Fibroblast of lung (primary cell): Measurements from ENCODE around the gene CCR3.

Source experiments
- CTCF ChIP-seq, 2 donors: IDR thresholded peaks in 1 of 2; conservative IDR thresholded peaks in 1 of 2; 1 replicate in 1 of 2; 2 replicates in 1 of 2; pipeline ENCODE4 v1.5.1; 2011 to 2012; ENCODE audit warnings: low read length in 2 of 2, control low read depth in 1 of 2, inconsistent platforms in 1 of 2, low read depth in 1 of 2, mild to moderate bottlenecking in 1 of 2
- EZH2 ChIP-seq: IDR thresholded peaks from 2 replicates; pipeline ENCODE4 v1.5.1; 2012; ENCODE audit warnings: low read length, control low read depth, mild to moderate bottlenecking; ENCODE audit errors: missing control alignments

DNA sequence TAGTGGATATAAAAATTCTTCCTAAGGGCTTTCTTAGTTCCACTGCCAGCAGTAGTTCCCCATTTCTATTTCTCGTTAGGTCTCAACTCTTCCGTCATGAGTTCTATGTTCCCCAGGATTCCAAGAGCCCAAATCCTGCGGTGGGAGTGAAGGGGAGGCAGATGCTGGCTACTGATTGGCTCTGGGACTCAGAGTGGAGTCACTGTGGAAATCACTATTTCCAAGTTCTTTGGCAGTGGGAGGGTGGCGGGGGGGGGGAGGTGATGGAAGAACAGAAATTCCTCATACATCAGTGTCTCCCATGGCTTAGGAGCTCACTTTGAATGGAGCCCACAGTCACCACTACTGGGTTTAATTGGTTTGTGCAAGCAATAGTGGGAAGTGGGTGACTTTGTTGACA lies 39.7 kb upstream of the CCR3 start:
- no peak for TF ChIP-seq CTCF (conservative IDR thresholded peaks at IDR 0.05 in 1 of 2, IDR thresholded peaks at IDR 0.05 in 1 of 2; ENCODE audit: low read depth in 1 of 2, low read length in 2 of 2)
- no peak for TF ChIP-seq EZH2
